Ovary (tissue), 3 donors: Measurements from ENCODE around the gene DENND2D.

Source experiments
- EP300 ChIP-seq: sonication (generic); formaldehyde crosslinking; IDR thresholded peaks from one replicate; pipeline ENCODE4 v1.6.1; 2017; ENCODE audit warnings: antibody characterized with exemption
- TF ChIP-seq, protein P1 (sequence below), 3 donors: fragments of 450-650 bp in 2 of 3; fragments of 200-600 bp in 1 of 3; IDR thresholded peaks; one replicate each; pipeline versions ENCODE4 v1.5.1 to v1.8.0; 2016 to 2022; ENCODE audit warnings: antibody characterized with exemption in 3 of 3, mild to moderate bottlenecking in 1 of 3
- donor health status: DM: no; HTN: no; CAD: no.

DNA sequence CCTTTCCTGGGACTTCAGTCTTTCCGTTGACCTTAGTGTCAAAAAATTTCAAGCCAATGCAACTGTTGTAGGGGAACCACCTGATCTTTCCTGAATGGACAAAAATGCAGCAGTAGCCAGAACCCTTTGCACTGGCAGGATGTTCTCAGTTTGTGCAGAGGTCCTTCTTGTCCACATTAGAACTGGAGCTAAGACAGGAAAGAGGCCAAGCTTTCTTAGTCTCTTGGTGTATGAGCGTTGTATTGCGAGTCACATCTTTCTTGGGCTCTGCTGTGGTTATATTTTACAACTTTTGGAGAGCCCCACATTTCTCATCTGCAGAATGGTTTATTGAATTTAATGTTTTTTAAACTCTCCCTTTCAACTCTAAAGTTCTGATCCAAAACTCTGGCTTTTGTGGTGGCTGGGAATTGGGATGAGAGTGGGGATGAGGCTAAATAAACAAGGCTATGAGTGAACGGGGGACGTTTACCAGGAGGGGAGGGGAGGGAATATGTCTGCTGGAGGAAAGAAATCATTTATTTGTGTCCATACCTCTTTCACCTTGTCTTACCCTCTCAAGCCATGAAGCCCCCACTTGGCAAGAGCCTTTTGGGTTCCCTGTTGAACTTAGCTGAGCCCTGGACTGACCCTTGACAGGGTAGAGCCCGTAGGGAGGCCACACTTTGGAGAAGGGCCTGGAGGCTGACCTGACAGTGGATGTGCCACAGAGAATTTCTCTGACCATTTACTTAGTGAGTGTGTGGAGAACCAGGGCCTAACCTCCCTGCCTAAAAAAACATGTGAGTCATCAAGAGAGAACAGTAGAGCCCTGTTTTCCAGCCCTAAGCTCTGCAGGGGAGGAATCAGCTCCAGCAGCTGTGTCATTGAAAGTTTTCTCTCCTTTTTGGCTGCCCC, 27.7 kb upstream of the DENND2D start:
- TF ChIP-seq, protein P1, sequence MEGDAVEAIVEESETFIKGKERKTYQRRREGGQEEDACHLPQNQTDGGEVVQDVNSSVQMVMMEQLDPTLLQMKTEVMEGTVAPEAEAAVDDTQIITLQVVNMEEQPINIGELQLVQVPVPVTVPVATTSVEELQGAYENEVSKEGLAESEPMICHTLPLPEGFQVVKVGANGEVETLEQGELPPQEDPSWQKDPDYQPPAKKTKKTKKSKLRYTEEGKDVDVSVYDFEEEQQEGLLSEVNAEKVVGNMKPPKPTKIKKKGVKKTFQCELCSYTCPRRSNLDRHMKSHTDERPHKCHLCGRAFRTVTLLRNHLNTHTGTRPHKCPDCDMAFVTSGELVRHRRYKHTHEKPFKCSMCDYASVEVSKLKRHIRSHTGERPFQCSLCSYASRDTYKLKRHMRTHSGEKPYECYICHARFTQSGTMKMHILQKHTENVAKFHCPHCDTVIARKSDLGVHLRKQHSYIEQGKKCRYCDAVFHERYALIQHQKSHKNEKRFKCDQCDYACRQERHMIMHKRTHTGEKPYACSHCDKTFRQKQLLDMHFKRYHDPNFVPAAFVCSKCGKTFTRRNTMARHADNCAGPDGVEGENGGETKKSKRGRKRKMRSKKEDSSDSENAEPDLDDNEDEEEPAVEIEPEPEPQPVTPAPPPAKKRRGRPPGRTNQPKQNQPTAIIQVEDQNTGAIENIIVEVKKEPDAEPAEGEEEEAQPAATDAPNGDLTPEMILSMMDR (IDR thresholded peaks at IDR 0.05): no peak
- no peak for TF ChIP-seq EP300
